GM19193 (cell line): ENCODE measurements around the gene RTF2.
"Not testable (repeated sequence)": the region's sequence is repeated elsewhere in the genome, so short reads cannot be mapped to it uniquely, and the experiment has no call there.

Experiments used
- POLR2A ChIP-seq: IDR thresholded peaks from 4 replicates; pipeline ENCODE4 v1.6.1; 2011; ENCODE audit not compliant: insufficient read depth, insufficient read length; ENCODE audit errors: extremely low read depth

The RTF2 gene

GRCh38 chr20:56513161-56514150 lies 45.0 kb downstream of the RTF2 start:
- TF ChIP-seq POLR2A, result no peak

GRCh38 chr20:56516631-56517030 lies 48.2 kb downstream of the RTF2 start:
- no peak for TF ChIP-seq POLR2A

GRCh38 chr20:56517211-56517610 lies 48.8 kb downstream of the RTF2 start:
- TF ChIP-seq POLR2A, result no peak

GRCh38 chr20:56517641-56518040 lies 49.2 kb downstream of the RTF2 start:
- TF ChIP-seq POLR2A, result no peak

GRCh38 chr20:56518126-56518525 lies 49.7 kb downstream of the RTF2 start:
- no peak for TF ChIP-seq POLR2A

GRCh38 chr20:56518721-56519398 lies 50.4 kb downstream of the RTF2 start:
- no peak for TF ChIP-seq POLR2A

- TF ChIP-seq POLR2A, result no peak
Measured at GRCh38 chr20:56519551-56519950, 51.1 kb downstream of the RTF2 start.

GRCh38 chr20:56520180-56520579 lies 51.8 kb downstream of the RTF2 start:
- no peak for TF ChIP-seq POLR2A

GRCh38 chr20:56522311-56522710 lies 53.9 kb downstream of the RTF2 start:
- no peak for TF ChIP-seq POLR2A

- not testable (repeated sequence) for TF ChIP-seq POLR2A
Measured at GRCh38 chr20:56524444-56524843, 56.0 kb downstream of the RTF2 start, which contains the start of gene FAM209A. FAM209A (plus strand) TSS chr20:56524744; CDS start chr20:56524809, 65 bp downstream.

- no peak for TF ChIP-seq POLR2A
Measured at GRCh38 chr20:56527521-56527920, 59.1 kb downstream of the RTF2 start.

- TF ChIP-seq POLR2A, result not testable (repeated sequence)
Measured at GRCh38 chr20:56532946-56533345, 64.5 kb downstream of the RTF2 start, which contains the start of gene FAM209B. FAM209B (plus strand) TSS chr20:56533246; CDS start chr20:56533342, 96 bp downstream.

GRCh38 chr20:56537997-56538396 lies 69.6 kb downstream of the RTF2 start:
- no peak for TF ChIP-seq POLR2A

GRCh38 chr20:56540415-56540814 lies 72.0 kb downstream of the RTF2 start:
- no peak for TF ChIP-seq POLR2A

- TF ChIP-seq POLR2A, result no peak
Measured at GRCh38 chr20:56542489-56543030, 74.1 kb downstream of the RTF2 start.
